Lower leg skin (tissue), 4 donors: ENCODE measurements around the gene UBE2G2. TPM values are rescaled to one million over a fixed set of nuclear protein-coding genes. Genes with fewer than 3 reads are reported as not detected.

ENCODE experiments used
- DNase-seq, 2 donors: peaks; one replicate each; pipeline ENCODE4 v3.0.0-alpha.2; 2019; ENCODE audit warnings: low spot score in 2 of 2
- H3K4me3 ChIP-seq: fragments of 200-600 bp; sonication (generic); 2 replicates; pipeline ENCODE4 v1.5.1; 2017; ENCODE audit warnings: mild to moderate bottlenecking, low read depth; ENCODE audit not compliant: poor library complexity, severe bottlenecking
- CTCF ChIP-seq, 3 donors: fragments of 450-650 bp; IDR thresholded peaks; one replicate each; pipeline ENCODE4 v1.5.1; 2016; ENCODE audit warnings: antibody characterized with exemption in 3 of 3, mild to moderate bottlenecking in 3 of 3, moderate library complexity in 2 of 3
- POLR2A ChIP-seq, 2 donors: fragments of 450-650 bp; IDR thresholded peaks; one replicate each; pipeline ENCODE4 v1.6.1; 2016 to 2017; ENCODE audit warnings: antibody characterized with exemption in 2 of 2, mild to moderate bottlenecking in 1 of 2, moderate library complexity in 1 of 2
- WGBS, 2 donors: methylation state at CpG; one replicate each; pipeline ENCODE4 v1.1.5; 2018; 5-methylcytosine and 5-hydroxymethylcytosine counted together
- intact Hi-C: fragments of 100-400 bp; cut with DNase I; formaldehyde crosslinking; loops from one replicate; pipeline ENCODE4 v1.15.0; 2023; ENCODE audit warnings: low total_unique reads
- total RNA-seq, 4 donors: library from RNA; depleted of rRNA; stranded (reverse); fragments of >200 nt; gene quantifications; one replicate each; pipeline ENCODE4 v1.1.0, GENCODE V29; 2016

Gene UBE2G2
- total RNA-seq, 4 donors from 2014 or later = 37.2 to 61.8 (median 49.8) TPM

- TF ChIP-seq POLR2A (IDR thresholded peaks at IDR 0.05) = no peak
- no peak for TF ChIP-seq CTCF (IDR thresholded peaks at IDR 0.05)
- no peak overlapping the region for H3K4me3 ChIP-seq
- WGBS, 2 donors = 90 to 93% methylated on average over 16 of the region's 16 CpGs
- intact Hi-C loops = no loop called here
- DNase-seq = no peak
Measured at GRCh38 chr21:44780767-44781459, 20.7 kb downstream of the UBE2G2 start.

- TF ChIP-seq CTCF (IDR thresholded peaks at IDR 0.05) = no peak
- no peak for TF ChIP-seq POLR2A (IDR thresholded peaks at IDR 0.05)
- no peak overlapping the region for H3K4me3 ChIP-seq
- no peak for DNase-seq
- WGBS, 2 donors = 72 to 73% methylated on average over 7 of the region's 7 CpGs
- intact Hi-C loops = no loop called here
Measured at GRCh38 chr21:44780137-44780502, 21.5 kb downstream of the UBE2G2 start.

GRCh38 chr21:44779417-44780136, 22.0 kb downstream of the UBE2G2 start:
- 69 to 80% methylated on average over 15 to 17 of the region's 17 CpGs for WGBS, 2 donors
- no peak for DNase-seq
- intact Hi-C loops = no loop called here
- TF ChIP-seq CTCF (IDR thresholded peaks at IDR 0.05) (no peak), POLR2A (IDR thresholded peaks at IDR 0.05) (no peak)
- H3K4me3 ChIP-seq = no peak overlapping the region

GRCh38 chr21:44778983-44779382, 22.6 kb downstream of the UBE2G2 start:
- intact Hi-C loops = no loop called here
- 82 to 88% methylated on average over 6 of the region's 6 CpGs for WGBS, 2 donors
- TF ChIP-seq POLR2A (IDR thresholded peaks at IDR 0.05) (no peak), CTCF (IDR thresholded peaks at IDR 0.05) (no peak)
- H3K4me3 ChIP-seq = no peak overlapping the region
- DNase-seq = no peak

GRCh38 chr21:44778499-44778911, 23.1 kb downstream of the UBE2G2 start:
- DNase-seq = no peak
- 55 to 66% methylated on average over 8 of the region's 8 CpGs for whole genome bisulfite sequencing, 2 donors
- intact Hi-C loops = no loop called here

More at GRCh38 chr21:44778499-44778911, 23.1 kb downstream of the UBE2G2 start:
- H3K4me3 ChIP-seq = no peak overlapping the region
- TF ChIP-seq CTCF (IDR thresholded peaks at IDR 0.05) (no peak), POLR2A (IDR thresholded peaks at IDR 0.05) (no peak)
